HK-2 (cell line): ENCODE results near the gene OGFOD3.

ENCODE experiments used
- DNase-seq: peaks from one replicate; pipeline ENCODE4 v3.0.0-alpha.2; 2018; ENCODE audit not compliant: unreplicated experiment

OGFOD3 gene

DNA sequence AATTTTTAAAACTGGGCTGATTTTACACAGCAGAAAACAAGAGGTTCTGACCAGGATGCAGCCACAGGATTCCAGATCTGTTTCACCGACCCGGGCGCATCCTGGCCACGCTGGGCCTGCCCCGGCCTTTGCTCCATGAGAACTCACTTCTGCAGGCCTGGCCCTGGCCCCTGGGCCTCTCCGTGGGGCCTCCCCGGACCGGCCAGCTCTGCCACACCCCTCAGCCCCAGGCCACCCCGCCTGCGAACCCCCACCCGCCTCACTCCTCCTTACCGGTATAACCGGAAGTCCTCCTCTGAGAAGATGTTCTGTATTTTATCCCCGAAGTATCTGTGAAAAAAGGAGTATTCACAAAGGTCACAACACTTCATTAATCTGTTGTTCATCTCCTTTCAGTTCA lies 13.3 kb downstream of the OGFOD3 start:
- DNase-seq = no peak

GRCh38 chr17:82403662-82404660 lies 14.4 kb downstream of the OGFOD3 start:
- no peak for DNase-seq

DNA sequence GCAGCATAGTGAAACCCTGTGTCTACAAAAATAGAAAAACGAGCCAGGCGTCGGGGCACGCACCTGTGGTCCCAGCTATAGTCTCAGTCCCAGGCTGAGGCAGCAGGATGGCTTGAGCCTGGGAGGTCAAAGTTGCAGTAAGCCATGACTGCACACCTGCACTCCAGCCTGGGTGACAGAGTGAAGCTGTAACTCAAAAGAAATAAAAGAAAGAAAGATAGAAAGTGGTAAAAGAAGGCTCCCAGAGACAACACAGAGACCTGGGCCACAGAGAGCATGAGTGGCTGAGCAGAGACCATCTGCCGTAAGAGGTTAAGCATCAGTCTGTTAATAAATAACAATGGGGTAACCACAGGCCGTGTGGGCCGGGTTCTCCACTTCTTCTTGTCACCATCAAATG lies 15.5 kb downstream of the OGFOD3 start:
- peak; percentile 42 for DNase-seq

GRCh38 chr17:82400830-82401229 lies 17.6 kb downstream of the OGFOD3 start:
- DNase-seq = no peak

GRCh38 chr17:82400206-82400605 lies 18.2 kb downstream of the OGFOD3 start:
- no peak for DNase-seq

GRCh38 chr17:82399601-82400101 lies 18.7 kb downstream of the OGFOD3 start:
- DNase-seq = no peak

DNA sequence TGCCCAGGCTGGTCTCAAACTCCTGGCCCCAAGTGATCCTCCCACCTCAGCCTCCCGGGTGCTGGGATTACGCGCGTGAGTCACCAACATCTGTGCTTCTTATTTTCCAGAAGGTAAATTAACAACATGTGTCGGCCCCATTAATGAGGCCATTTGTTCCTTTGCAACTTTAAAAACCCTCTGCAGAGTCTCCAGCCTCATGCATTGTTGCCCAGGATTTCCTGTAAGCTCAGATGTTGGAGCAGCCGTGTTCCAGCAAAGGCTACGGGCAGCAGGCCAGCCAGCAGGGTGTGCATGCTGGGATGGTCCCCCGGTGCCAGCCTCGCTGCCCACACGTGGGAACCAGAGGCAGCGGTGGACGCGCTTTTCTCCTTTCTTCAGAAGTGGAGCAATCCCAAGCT lies 19.3 kb downstream of the OGFOD3 start:
- no peak for DNase-seq

DNA sequence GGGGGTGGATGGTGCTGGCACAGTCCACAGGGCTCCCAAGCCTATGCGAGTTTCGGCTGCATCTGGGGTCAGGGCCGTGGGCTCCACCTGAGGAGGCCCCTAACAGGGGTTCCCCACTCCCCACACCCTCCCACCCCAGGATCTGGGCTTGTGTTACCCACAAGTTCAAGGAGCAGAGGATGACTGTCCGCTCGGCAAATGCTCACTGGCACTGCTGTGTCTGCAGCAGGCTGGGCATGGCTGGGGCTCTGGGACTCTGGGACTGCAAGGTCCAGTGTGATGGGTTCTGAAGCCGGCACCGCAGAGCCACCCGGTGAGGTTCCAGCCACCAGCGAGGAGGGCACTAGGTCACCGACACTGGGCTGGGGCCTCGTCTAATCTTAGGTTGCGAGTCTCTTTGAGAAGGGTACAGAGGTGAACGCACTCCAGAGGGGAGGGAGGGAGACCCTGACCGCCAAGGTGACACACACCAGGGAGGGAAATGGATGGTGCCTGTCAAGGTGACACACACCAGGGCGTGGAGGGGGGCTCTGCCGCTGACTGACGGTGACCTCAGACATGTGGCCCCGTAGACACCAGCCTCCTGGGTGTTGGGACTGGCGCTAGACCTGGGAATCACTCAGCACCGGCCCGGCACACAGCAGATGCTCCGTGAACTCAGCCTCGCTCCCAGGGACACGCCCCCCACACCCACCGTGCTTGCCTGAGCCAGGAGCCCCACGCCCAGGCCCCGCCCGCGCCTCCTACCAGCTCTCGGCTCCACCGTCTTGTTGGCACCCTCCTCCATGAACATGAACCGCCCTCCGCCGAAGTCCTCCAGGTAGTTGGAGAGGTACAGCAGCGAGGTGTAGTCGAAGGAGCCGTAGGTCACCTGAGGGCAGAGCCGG lies 20.7 kb downstream of the OGFOD3 start:
- DNase-seq = no peak

GRCh38 chr17:82396601-82397435 lies 21.6 kb downstream of the OGFOD3 start:
- no peak for DNase-seq

- no peak for DNase-seq
Observed at GRCh38 chr17:82394278-82394677, 24.1 kb downstream of the OGFOD3 start.

DNA sequence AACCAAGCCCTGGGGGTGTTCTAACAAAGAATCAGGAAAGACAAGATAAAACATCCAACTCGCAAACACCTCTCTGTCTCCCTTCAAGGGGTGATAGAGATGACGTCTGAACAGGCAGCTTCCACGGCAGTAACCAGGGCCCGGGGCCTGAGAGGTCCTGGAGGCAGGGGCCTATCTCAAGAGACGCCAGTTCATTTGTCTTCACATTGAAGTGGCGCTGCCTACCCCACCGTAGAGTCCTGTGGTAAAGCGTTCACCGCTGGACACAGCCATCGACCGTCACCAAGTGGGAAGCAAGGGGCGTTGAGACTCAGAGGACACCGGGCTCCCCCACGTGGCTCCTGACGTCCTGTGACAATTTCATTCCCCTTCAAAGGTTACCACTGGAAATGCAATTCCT lies 25.4 kb downstream of the OGFOD3 start:
- DNase-seq = no peak

DNA sequence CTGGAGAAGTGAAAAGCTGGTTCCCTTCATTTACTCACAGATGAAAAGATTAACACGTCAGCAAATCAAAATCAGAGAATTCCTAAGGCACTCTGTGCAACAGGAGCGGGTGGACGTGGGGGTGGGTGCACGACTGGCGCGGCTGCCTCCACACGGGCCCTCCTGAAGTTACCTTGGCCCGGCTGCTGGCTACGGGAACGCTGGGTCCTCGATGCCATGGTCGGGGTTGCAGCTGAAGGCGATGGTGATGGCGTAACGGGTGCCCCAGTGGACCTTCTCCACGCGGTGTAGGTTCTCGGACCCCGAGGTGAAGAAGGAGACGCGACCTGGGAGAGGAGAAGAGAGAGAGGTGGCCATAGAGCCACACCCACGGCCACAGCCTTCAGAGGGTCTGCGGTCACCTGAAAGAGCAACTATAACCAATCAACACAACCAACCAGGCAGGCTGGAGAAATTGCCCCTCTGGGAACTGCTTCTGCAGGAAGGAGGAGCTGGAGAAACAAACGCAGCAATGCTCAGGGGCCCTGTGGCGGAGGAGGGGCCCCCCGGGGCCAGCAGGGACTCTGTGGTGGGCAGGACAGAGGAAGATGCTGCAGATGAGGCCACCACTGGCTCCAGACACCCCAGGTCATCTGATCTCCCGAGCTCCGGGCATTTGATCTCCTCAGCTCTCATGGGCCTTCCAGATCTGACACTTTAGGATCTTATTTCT lies 26.0 kb downstream of the OGFOD3 start:
- no peak for DNase-seq

DNA sequence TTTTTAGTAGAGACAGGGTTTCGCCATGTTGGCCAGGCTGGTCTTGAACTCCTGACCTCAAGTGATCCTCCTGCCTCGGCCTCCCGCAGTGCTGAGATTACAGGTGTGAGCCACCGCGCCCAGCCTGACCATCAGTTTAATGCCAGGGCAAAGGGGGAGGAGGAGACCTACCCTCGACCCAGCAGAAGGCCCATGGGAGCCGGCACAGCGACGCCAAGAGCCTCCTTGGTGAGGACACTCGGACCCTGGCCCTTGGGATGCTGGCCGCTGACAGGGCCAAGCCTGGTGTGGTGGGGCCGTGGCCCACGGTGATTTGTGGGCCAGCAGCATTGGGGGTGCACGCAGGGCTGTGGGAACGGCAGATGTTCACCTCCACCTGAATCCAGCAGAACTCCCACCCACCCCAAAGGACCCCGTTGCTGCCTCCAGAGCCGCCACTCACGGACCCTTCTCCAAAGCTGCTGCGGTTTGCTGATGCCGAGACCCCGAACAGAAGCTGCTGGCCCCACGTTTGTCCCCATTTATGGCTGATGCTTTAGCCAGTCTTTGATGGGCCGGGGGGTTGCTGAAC lies 26.8 kb downstream of the OGFOD3 start:
- DNase-seq = no peak

GRCh38 chr17:82390860-82391435 lies 27.4 kb downstream of the OGFOD3 start:
- DNase-seq = no peak

- DNase-seq = no peak
Observed at GRCh38 chr17:82390015-82390859, 28.1 kb downstream of the OGFOD3 start.

DNA sequence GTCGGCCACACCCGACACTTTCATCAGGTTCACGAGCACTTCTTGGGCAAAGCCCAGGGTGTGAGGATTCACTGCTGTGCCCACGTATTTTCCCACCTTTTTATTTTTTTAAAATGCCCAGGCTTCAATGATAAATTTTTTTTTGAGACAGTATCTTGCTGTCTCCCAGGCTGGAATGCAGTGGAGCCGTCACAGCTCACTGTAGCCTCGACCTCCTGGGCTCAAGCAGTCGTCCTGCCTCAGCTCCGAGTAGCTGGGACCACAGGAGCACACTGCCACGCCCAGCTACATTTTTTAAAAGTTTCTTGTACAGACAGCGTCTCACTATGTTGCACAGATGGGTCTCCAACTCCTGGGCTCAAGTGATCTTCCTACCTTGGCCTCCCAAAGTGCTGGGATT lies 29.0 kb downstream of the OGFOD3 start:
- DNase-seq = no peak

DNA sequence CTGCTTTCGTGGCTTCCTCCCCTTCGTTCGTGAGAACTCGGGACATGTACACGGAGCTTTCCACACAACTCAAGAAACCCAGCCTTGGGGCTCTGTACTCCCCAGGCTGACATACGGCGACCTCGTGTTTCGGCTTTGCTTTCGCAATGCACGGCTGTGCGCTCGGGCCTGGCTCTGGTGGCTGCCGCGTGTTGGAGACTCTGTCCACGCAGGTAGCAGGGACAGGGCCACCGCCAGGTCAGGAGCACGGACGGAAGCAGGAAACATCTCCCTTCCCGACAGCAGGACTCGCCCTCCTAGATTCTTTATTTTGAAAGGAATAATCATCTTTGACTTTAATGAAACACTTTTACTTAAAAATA lies 29.5 kb downstream of the OGFOD3 start:
- DNase-seq = no peak

DNA sequence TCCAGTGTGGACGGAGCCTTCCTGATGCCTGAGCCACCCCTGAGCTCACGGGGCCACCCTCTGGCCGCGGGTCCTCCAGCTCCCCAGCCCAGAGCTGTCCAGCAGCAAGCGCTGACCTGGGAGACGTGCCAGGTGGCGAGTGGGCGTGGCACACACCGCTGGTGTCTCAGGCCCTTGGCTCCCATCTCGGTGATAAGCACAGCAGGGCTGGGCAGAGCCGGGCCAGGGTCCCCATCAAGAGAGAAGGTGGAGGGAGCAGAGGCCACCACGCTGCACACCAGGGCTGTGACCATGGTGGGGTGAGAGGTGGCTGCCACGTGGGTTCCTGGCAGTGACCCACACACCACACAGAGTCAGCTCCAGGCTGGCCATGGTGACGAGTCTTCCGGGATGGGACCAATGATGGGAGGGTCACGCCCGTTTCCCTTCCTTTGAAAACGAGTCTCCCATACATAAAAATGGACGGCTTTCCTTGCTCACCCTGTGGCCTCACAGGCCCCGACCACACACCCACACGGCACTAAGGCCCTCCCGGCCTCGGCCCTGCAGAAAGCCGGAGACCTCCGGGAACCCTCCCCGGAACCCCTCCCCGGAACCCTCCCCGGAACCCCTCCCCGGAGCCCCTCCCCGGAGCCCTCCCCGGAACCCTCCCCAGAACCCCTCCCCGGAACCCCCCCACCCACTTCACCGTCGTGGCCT lies 30.0 kb downstream of the OGFOD3 start:
- no peak for DNase-seq

- no peak for DNase-seq
Observed at GRCh38 chr17:82387705-82388106, 30.7 kb downstream of the OGFOD3 start.
